ENCODE results near the gene MAFG. TPM values are rescaled to one million over a fixed set of nuclear protein-coding genes. Genes with fewer than 3 reads are reported as not detected.

Gene MAFG
- total RNA-seq, 1 experiment from 2014 or later, result 31.4 TPM

GRCh38 chr17:81968850-81969812 lies 41.6 kb upstream of the MAFG start:
- H3K27me3 Mint-ChIP-seq (ENCODE audit: low read depth), result peaks cover 83% of the 10 kb centered on the region
- H2BK15ac ChIP-seq (ENCODE audit: low read depth, low read length), result no peak overlapping the region
- H4K91ac ChIP-seq (ENCODE audit: insufficient read length, low read depth, low read length), result no peak overlapping the region
- peaks cover 4 to 15% of the 10 kb centered on the region in 2 experiments; a peak in 3 of 4 replicates for H3K4me1 Mint-ChIP-seq
- H3K23ac ChIP-seq (ENCODE audit: insufficient read length, low read depth, low read length), result no peak overlapping the region
- no peak overlapping the region for H3K27ac ChIP-seq (ENCODE audit: insufficient read length, low read depth, low read length)
- H3K56ac ChIP-seq (ENCODE audit: insufficient read length, low read depth, low read length), result no peak overlapping the region
- H4K5ac ChIP-seq (ENCODE audit: insufficient read length, low read depth, low read length), result no peak overlapping the region
- no peak overlapping the region for H3K4ac ChIP-seq (ENCODE audit: low read depth, low read length)
- no peak overlapping the region for H3K4me2 ChIP-seq (ENCODE audit: insufficient read depth, insufficient read length, low read length)
- no peak overlapping the region for H3K27ac Mint-ChIP-seq
- no peak overlapping the region for H2AK5ac ChIP-seq (ENCODE audit: insufficient read length, low read length)
- no peak overlapping the region for H3K14ac ChIP-seq (ENCODE audit: insufficient read depth, low read length)
- H3K23me2 ChIP-seq (ENCODE audit: insufficient read length, low read depth, low read length, poor library complexity, severe bottlenecking), result no peaks in the 10 kb centered on the region
- H2BK5ac ChIP-seq (ENCODE audit: insufficient read length, low read length), result no peak overlapping the region
- no peak for DNase-seq
- no peak overlapping the region for H4K8ac ChIP-seq (replicated peaks; ENCODE audit: insufficient read length, low read depth, low read length)
- no peaks in the 10 kb centered on the region for H3K79me1 ChIP-seq (ENCODE audit: insufficient read depth, low read depth, low read length, poor library complexity, severe bottlenecking)
- peaks cover 5% of the 10 kb centered on the region; the same call in 1 of the 2 replicates for H3K27me3 ChIP-seq (ENCODE audit: insufficient read depth, low read length)
- no peaks in the 10 kb centered on the region; a peak in 1 of 7 replicates for H3K36me3 Mint-ChIP-seq (ENCODE audit: insufficient read depth in 1 of 3, low read depth in 3 of 3)
- no peak overlapping the region for H3K9ac ChIP-seq (ENCODE audit: extremely low read depth, insufficient read length, low read length)
- H3K18ac ChIP-seq (ENCODE audit: insufficient read length, low read depth, low read length), result no peak overlapping the region
- H3T11ph ChIP-seq (ENCODE audit: low read length), result no peak overlapping the region
- peaks cover 18% of the 10 kb centered on the region in 2 experiments for H3K9me3 Mint-ChIP-seq
- H2BK12ac ChIP-seq (ENCODE audit: insufficient read length, low read depth, low read length), result no peak overlapping the region
- H4K20me1 ChIP-seq (ENCODE audit: control insufficient read depth, insufficient read depth, insufficient read length), result no peaks in the 10 kb centered on the region
- H2BK20ac ChIP-seq (ENCODE audit: low read depth, low read length, poor library complexity, severe bottlenecking), result no peak overlapping the region
- no peak overlapping the region for H3K4me3 Mint-ChIP-seq
- H3K4me1 ChIP-seq (ENCODE audit: insufficient read depth, low read length), result peaks cover 2% of the 10 kb centered on the region; the same call in 1 of the 2 replicates
- no peaks in the 10 kb centered on the region for H3K9me3 ChIP-seq (ENCODE audit: control insufficient read depth, low read depth, low read length)
- H2BK120ac ChIP-seq (ENCODE audit: low read depth, low read length, poor library complexity, severe bottlenecking), result no peak overlapping the region
- H3K79me2 ChIP-seq (ENCODE audit: insufficient read depth, low read length), result no peaks in the 10 kb centered on the region
- no peak overlapping the region for H2AFZ ChIP-seq (ENCODE audit: low read length)
- TF ChIP-seq, protein P1, sequence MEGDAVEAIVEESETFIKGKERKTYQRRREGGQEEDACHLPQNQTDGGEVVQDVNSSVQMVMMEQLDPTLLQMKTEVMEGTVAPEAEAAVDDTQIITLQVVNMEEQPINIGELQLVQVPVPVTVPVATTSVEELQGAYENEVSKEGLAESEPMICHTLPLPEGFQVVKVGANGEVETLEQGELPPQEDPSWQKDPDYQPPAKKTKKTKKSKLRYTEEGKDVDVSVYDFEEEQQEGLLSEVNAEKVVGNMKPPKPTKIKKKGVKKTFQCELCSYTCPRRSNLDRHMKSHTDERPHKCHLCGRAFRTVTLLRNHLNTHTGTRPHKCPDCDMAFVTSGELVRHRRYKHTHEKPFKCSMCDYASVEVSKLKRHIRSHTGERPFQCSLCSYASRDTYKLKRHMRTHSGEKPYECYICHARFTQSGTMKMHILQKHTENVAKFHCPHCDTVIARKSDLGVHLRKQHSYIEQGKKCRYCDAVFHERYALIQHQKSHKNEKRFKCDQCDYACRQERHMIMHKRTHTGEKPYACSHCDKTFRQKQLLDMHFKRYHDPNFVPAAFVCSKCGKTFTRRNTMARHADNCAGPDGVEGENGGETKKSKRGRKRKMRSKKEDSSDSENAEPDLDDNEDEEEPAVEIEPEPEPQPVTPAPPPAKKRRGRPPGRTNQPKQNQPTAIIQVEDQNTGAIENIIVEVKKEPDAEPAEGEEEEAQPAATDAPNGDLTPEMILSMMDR (conservative IDR thresholded peaks at IDR 0.05), result no peak
- WGBS (ENCODE audit: extremely low coverage, insufficient read length, low lambda C conversion rate), result no CpG with 5 or more reads among the region's 12 CpGs

Measured in H9 (cell line).